Subcutaneous abdominal adipose tissue (tissue), 5 donors: Measurements from ENCODE around the gene ITGB6.

Experiments
- H3K27ac ChIP-seq: one replicate; pipeline ENCODE4 v1.7.0; 2013; ENCODE audit warnings: low read depth, mild to moderate bottlenecking, inconsistent platforms, low read length, moderate library complexity
- H3K27me3 ChIP-seq, 5 donors: one replicate each; pipeline ENCODE4 v1.7.0; 2013; ENCODE audit warnings: low read length in 5 of 5, inconsistent platforms in 1 of 5; ENCODE audit not compliant: control insufficient read depth in 5 of 5, insufficient read depth in 4 of 5
- H3K36me3 ChIP-seq, 5 donors: one replicate each; pipeline ENCODE4 v1.7.0; 2013; ENCODE audit warnings: low read length in 5 of 5; ENCODE audit not compliant: control insufficient read depth in 5 of 5, insufficient read depth in 5 of 5
- H3K4me1 ChIP-seq, 5 donors: one replicate each; pipeline ENCODE4 v1.7.0; 2013; ENCODE audit warnings: low read length in 5 of 5, mild to moderate bottlenecking in 3 of 5, moderate library complexity in 1 of 5; ENCODE audit not compliant: control insufficient read depth in 5 of 5, insufficient read depth in 5 of 5
- H3K4me3 ChIP-seq, 5 donors: one replicate each; pipeline ENCODE4 v1.7.0; 2013; ENCODE audit warnings: low read length in 5 of 5, low read depth in 1 of 5
- H3K9ac ChIP-seq, 5 donors: one replicate each; pipeline ENCODE4 v1.7.0; 2013; ENCODE audit warnings: low read length in 5 of 5, mild to moderate bottlenecking in 4 of 5, moderate library complexity in 3 of 5
- H3K9me3 ChIP-seq, 5 donors: one replicate each; pipeline ENCODE4 v1.7.0; 2013; ENCODE audit warnings: low read length in 5 of 5; ENCODE audit not compliant: control insufficient read depth in 5 of 5
- donor health status: healthy.
- donor health status: healthy.
- donor health status: healthy.
- donor health status: healthy.
- donor health status: healthy.

The ITGB6 gene

GRCh38 chr2:160104115-160104514, 96.0 kb downstream of the ITGB6 start:
- Histone ChIP-seq H3K36me3 (no peaks in the 10 kb centered on the region), H3K27ac (no peak overlapping the region), H3K9me3 (no peaks in the 10 kb centered on the region), H3K4me3 (no peak overlapping the region), H3K9ac (no peak overlapping the region), H3K4me1 (no peaks in the 10 kb centered on the region), H3K27me3 (no peaks in the 10 kb centered on the region)

GRCh38 chr2:160097326-160097725, 102.7 kb downstream of the ITGB6 start:
- no peaks in the 10 kb centered on the region for H3K36me3 ChIP-seq
- H3K9ac ChIP-seq: no peak overlapping the region
- no peak overlapping the region for H3K4me3 ChIP-seq
- peaks cover 0 to 13% (median 8%) of the 10 kb centered on the region in 5 donors for H3K9me3 ChIP-seq
- no peak overlapping the region for H3K27ac ChIP-seq
- no peaks in the 10 kb centered on the region for H3K4me1 ChIP-seq
- H3K27me3 ChIP-seq: no peaks in the 10 kb centered on the region

GRCh38 chr2:160096409-160096808, 103.7 kb downstream of the ITGB6 start:
- Histone ChIP-seq H3K9me3 (peaks cover 0 to 15% (median 15%) of the 10 kb centered on the region in 5 donors), H3K36me3 (no peaks in the 10 kb centered on the region), H3K9ac (no peak overlapping the region), H3K4me3 (no peak overlapping the region), H3K27me3 (no peaks in the 10 kb centered on the region), H3K27ac (no peak overlapping the region), H3K4me1 (no peaks in the 10 kb centered on the region)

- Histone ChIP-seq H3K36me3 (no peaks in the 10 kb centered on the region), H3K27me3 (no peaks in the 10 kb centered on the region), H3K27ac (no peak overlapping the region), H3K9ac (no peak overlapping the region), H3K4me3 (no peak overlapping the region), H3K4me1 (no peaks in the 10 kb centered on the region), H3K9me3 (peaks cover 20 to 52% (median 45%) of the 10 kb centered on the region in 5 donors)
These were observed 107.6 kb downstream of the ITGB6 start for GRCh38 chr2:160092445-160092844.

GRCh38 chr2:160091381-160091780, 108.7 kb downstream of the ITGB6 start:
- H3K4me1 ChIP-seq: no peaks in the 10 kb centered on the region

GRCh38 chr2:160087854-160088745, 112.0 kb downstream of the ITGB6 start:
- Histone ChIP-seq H3K4me3 (peak overlapping the region in 3 of 5 donors; percentile 31 to 47 (median 45)), H3K27ac (no peak overlapping the region), H3K9ac (no peak overlapping the region), H3K36me3 (no peaks in the 10 kb centered on the region), H3K9me3 (peaks cover 41 to 86% (median 72%) of the 10 kb centered on the region in 5 donors), H3K4me1 (no peaks in the 10 kb centered on the region), H3K27me3 (no peaks in the 10 kb centered on the region)

More at GRCh38 chr2:160091381-160091780, 108.7 kb downstream of the ITGB6 start:
- Histone ChIP-seq H3K9ac (no peak overlapping the region), H3K36me3 (no peaks in the 10 kb centered on the region), H3K27ac (no peak overlapping the region), H3K4me3 (peak overlapping the region in 2 of 5 donors; percentile 8 to 33), H3K27me3 (no peaks in the 10 kb centered on the region), H3K9me3 (peaks cover 27 to 60% (median 51%) of the 10 kb centered on the region in 5 donors)

- peaks cover 40 to 73% (median 60%) of the 10 kb centered on the region in 5 donors for H3K9me3 ChIP-seq
- H3K9ac ChIP-seq: no peak overlapping the region
- H3K36me3 ChIP-seq: no peaks in the 10 kb centered on the region
- no peak overlapping the region for H3K27ac ChIP-seq
- no peaks in the 10 kb centered on the region for H3K27me3 ChIP-seq
- H3K4me1 ChIP-seq: no peaks in the 10 kb centered on the region
- H3K4me3 ChIP-seq: peak overlapping the region in 4 of 5 donors; percentile 22 to 51 (median 36)
These were observed 114.4 kb downstream of the ITGB6 start for GRCh38 chr2:160085662-160086061.

GRCh38 chr2:160077912-160078810, 121.9 kb downstream of the ITGB6 start:
- Histone ChIP-seq H3K9me3 (peaks cover 2 to 23% (median 21%) of the 10 kb centered on the region in 5 donors), H3K4me3 (no peak overlapping the region), H3K27me3 (no peaks in the 10 kb centered on the region), H3K9ac (no peak overlapping the region), H3K4me1 (peaks cover 0 to 21% (median 4%) of the 10 kb centered on the region in 5 donors), H3K36me3 (no peaks in the 10 kb centered on the region), H3K27ac (no peak overlapping the region)

- peak overlapping the region in 1 of 5 donors; percentile 5 for H3K9ac ChIP-seq
- no peaks in the 10 kb centered on the region for H3K36me3 ChIP-seq
- H3K27me3 ChIP-seq: no peaks in the 10 kb centered on the region
- no peak overlapping the region for H3K4me3 ChIP-seq
- H3K4me1 ChIP-seq: peaks cover 0 to 21% (median 4%) of the 10 kb centered on the region in 5 donors
- no peak overlapping the region for H3K27ac ChIP-seq
- peaks cover 2 to 21% (median 19%) of the 10 kb centered on the region in 5 donors for H3K9me3 ChIP-seq
These were observed 123.2 kb downstream of the ITGB6 start for GRCh38 chr2:160076914-160077313.
